IPS-18c (cell line): ENCODE measurements around the gene RMRP.

Experiments used
- H3K4me3 ChIP-seq: 2 replicates; pipeline ENCODE4 v1.7.0; 2013; ENCODE audit warnings: low read depth, mild to moderate bottlenecking, low read length, moderate library complexity; ENCODE audit not compliant: insufficient read depth
- H3K9me3 ChIP-seq: one replicate; pipeline ENCODE4 v1.6.1; 2013; ENCODE audit warnings: mild to moderate bottlenecking, low read length, moderate library complexity; ENCODE audit not compliant: control insufficient read depth, insufficient read depth

The RMRP gene

GRCh38 chr9:35657546-35658136 is at the start of gene RMRP:
TSS of gene RMRP (minus strand) at chr9:35658019.
- H3K4me3 ChIP-seq = peak within 1 kb of the TSS; percentile 92
- H3K9me3 ChIP-seq = no peaks in the 10 kb centered on the region

- Histone ChIP-seq H3K4me3 (no peak overlapping the region), H3K9me3 (no peaks in the 10 kb centered on the region)
Measured at GRCh38 chr9:35706951-35707350, 49.1 kb upstream of the RMRP start.

- Histone ChIP-seq H3K9me3 (no peaks in the 10 kb centered on the region), H3K4me3 (no peak overlapping the region)
Measured at GRCh38 chr9:35705836-35706430, 48.1 kb upstream of the RMRP start.

- Histone ChIP-seq H3K9me3 (no peaks in the 10 kb centered on the region), H3K4me3 (no peak overlapping the region)
Measured at GRCh38 chr9:35705372-35705771, 47.6 kb upstream of the RMRP start.

- H3K9me3 ChIP-seq = no peaks in the 10 kb centered on the region
Measured at GRCh38 chr9:35703906-35704672, 46.3 kb upstream of the RMRP start.

GRCh38 chr9:35702696-35703095 is 44.9 kb upstream of the RMRP start:
- no peaks in the 10 kb centered on the region for H3K9me3 ChIP-seq
- no peak overlapping the region for H3K4me3 ChIP-seq

More at GRCh38 chr9:35703906-35704672, 46.3 kb upstream of the RMRP start:
- H3K4me3 ChIP-seq = no peak overlapping the region

GRCh38 chr9:35700942-35701341 is 43.1 kb upstream of the RMRP start:
- H3K4me3 ChIP-seq = no peak overlapping the region
- no peaks in the 10 kb centered on the region for H3K9me3 ChIP-seq

- H3K4me3 ChIP-seq = no peak overlapping the region
- H3K9me3 ChIP-seq = no peaks in the 10 kb centered on the region
Measured at GRCh38 chr9:35700031-35700430, 42.2 kb upstream of the RMRP start.

GRCh38 chr9:35698231-35698630 is 40.4 kb upstream of the RMRP start:
- no peak overlapping the region for H3K4me3 ChIP-seq
- H3K9me3 ChIP-seq = no peaks in the 10 kb centered on the region

GRCh38 chr9:35697486-35697885 is 39.7 kb upstream of the RMRP start:
- Histone ChIP-seq H3K4me3 (no peak overlapping the region), H3K9me3 (no peaks in the 10 kb centered on the region)

GRCh38 chr9:35696520-35697215 is 38.8 kb upstream of the RMRP start:
- no peak overlapping the region for H3K4me3 ChIP-seq
- H3K9me3 ChIP-seq = no peaks in the 10 kb centered on the region

GRCh38 chr9:35695943-35696401 is 38.2 kb upstream of the RMRP start:
- H3K9me3 ChIP-seq = no peaks in the 10 kb centered on the region
- no peak overlapping the region for H3K4me3 ChIP-seq

- H3K4me3 ChIP-seq = no peak overlapping the region
- H3K9me3 ChIP-seq = no peaks in the 10 kb centered on the region
Measured at GRCh38 chr9:35691757-35692301, 34.0 kb upstream of the RMRP start.

- H3K4me3 ChIP-seq = peak overlapping the region; percentile 85
- H3K9me3 ChIP-seq = no peaks in the 10 kb centered on the region
Measured at GRCh38 chr9:35691334-35691650, 33.5 kb upstream of the RMRP start.

- peak overlapping the region; percentile 85 for H3K4me3 ChIP-seq
- H3K9me3 ChIP-seq = no peaks in the 10 kb centered on the region
Measured at GRCh38 chr9:35690614-35691333, 33.0 kb upstream of the RMRP start.

- Histone ChIP-seq H3K9me3 (no peaks in the 10 kb centered on the region), H3K4me3 (peak overlapping the region; percentile 85)
Measured at GRCh38 chr9:35690294-35690613, 32.4 kb upstream of the RMRP start.
